ENCODE measurements around the gene MAG.

MAG gene

DNA sequence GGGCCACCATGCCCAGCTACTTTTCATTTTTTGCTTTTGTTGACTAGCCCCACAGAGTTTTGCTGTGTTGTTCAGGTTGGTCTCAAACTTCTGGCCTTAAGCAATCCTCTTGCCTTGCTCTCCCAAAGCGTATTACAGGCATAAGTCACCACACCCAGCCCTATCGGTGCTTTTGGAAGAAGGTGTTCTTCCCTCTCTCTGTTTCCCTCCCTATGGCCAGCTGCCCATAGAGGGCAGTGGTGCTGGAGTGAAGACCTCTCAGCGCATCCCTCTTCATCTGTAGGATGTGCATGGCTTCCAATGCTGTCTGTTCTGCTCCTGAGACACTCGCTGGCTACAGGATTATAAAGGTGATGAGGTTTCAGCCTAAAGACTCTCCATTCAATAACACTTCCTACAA is 35.7 kb downstream of the MAG start:
- DNase-seq (ENCODE audit: low read depth, low spot score), result no peak
- in situ Hi-C loops (cut with HindIII; ENCODE audit: low sequenced_read_pairs), result no loop called here
- TF ChIP-seq, protein P1, sequence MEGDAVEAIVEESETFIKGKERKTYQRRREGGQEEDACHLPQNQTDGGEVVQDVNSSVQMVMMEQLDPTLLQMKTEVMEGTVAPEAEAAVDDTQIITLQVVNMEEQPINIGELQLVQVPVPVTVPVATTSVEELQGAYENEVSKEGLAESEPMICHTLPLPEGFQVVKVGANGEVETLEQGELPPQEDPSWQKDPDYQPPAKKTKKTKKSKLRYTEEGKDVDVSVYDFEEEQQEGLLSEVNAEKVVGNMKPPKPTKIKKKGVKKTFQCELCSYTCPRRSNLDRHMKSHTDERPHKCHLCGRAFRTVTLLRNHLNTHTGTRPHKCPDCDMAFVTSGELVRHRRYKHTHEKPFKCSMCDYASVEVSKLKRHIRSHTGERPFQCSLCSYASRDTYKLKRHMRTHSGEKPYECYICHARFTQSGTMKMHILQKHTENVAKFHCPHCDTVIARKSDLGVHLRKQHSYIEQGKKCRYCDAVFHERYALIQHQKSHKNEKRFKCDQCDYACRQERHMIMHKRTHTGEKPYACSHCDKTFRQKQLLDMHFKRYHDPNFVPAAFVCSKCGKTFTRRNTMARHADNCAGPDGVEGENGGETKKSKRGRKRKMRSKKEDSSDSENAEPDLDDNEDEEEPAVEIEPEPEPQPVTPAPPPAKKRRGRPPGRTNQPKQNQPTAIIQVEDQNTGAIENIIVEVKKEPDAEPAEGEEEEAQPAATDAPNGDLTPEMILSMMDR (IDR thresholded peaks at IDR 0.05; ENCODE audit: low read depth, low read length), result peak; percentile 13

DNA sequence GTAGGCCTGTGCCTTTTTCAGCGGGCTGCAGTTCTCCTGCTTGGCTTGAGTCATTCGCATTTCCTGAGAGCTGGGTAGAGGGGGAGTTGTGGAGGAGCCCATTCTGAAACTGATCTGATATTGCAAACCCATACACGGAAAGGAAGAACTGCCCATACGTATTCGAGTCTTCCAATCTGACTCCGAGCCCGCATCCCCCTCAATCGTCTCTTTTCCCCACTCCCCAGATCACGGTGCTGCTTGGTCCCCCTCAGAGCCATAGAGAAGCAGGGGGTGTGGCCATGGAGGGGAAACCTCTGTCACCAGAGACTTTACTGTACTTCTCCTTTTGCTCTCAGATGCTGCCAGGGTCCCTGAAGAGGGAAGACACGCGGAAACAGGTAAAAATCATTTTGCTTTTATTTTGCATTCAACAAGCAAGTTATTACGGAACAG is 36.9 kb downstream of the MAG start, which contains the start of gene CD22:
TSS of gene CD22 (plus strand) at position 337 of the 435 bp plus-strand sequence. CDS start 2,854 bp downstream, outside the sequence.
- DNase-seq (ENCODE audit: low read depth, low spot score), result no peak
- in situ Hi-C loops (cut with HindIII; ENCODE audit: low sequenced_read_pairs), result no loop called here
- TF ChIP-seq, protein P1 (IDR thresholded peaks at IDR 0.05; ENCODE audit: low read depth, low read length), result no peak
- no peak within 1 kb of the TSS for H3K4me3 ChIP-seq (ENCODE audit: low read depth, low read length)

More for the DNA sequence above, 35.7 kb downstream of the MAG start:
- H3K4me3 ChIP-seq (ENCODE audit: low read depth, low read length), result no peak overlapping the region

DNA sequence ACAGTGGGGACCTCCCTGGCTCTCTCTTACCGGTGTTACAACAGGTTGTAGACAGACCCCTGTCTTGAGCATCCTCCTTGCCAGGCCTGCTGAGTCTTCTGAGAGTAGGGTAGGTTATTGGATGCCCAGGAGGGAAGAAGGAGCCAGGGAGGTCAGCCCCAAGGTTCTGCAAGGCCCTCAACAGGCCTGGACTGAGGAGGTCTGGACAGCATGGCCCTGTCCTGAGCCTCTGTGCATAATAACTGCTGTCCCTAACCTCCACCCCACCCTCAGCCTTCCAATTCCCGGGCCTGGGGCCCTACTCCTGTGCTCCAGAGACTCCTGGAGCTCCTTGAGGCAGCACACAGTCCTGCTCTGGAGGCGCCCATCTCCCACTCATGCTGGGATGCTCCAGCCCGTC is 37.4 kb downstream of the MAG start:
- TF ChIP-seq, protein P1 (IDR thresholded peaks at IDR 0.05; ENCODE audit: low read depth, low read length), result no peak
- no peak overlapping the region for H3K4me3 ChIP-seq (ENCODE audit: low read depth, low read length)
- in situ Hi-C loops (cut with HindIII; ENCODE audit: low sequenced_read_pairs), result no loop called here
- no peak for DNase-seq (ENCODE audit: low read depth, low spot score)

DNA sequence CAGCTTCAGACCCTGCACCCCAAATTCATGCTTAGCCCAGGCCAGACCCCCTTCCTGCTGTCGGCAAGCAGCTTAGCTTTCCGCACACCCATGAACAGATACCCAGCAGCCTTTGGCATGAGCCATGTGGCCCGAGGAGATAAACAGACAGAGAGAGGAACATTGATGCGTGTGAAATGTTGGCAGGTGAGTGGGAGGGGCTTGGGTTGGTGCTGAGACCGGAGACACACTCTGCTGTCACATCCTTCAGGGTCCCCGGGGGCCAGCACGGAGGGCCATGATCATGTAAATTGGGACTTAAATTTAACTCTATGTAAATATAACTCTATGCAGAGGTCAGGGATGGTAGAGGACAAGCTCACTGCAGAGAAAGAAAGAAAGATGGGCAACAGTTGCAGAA is 38.5 kb downstream of the MAG start:
- H3K4me3 ChIP-seq (ENCODE audit: low read depth, low read length), result no peak overlapping the region
- TF ChIP-seq, protein P1 (IDR thresholded peaks at IDR 0.05; ENCODE audit: low read depth, low read length), result no peak
- no peak for DNase-seq (ENCODE audit: low read depth, low spot score)
- in situ Hi-C loops (cut with HindIII; ENCODE audit: low sequenced_read_pairs), result no loop called here

DNA sequence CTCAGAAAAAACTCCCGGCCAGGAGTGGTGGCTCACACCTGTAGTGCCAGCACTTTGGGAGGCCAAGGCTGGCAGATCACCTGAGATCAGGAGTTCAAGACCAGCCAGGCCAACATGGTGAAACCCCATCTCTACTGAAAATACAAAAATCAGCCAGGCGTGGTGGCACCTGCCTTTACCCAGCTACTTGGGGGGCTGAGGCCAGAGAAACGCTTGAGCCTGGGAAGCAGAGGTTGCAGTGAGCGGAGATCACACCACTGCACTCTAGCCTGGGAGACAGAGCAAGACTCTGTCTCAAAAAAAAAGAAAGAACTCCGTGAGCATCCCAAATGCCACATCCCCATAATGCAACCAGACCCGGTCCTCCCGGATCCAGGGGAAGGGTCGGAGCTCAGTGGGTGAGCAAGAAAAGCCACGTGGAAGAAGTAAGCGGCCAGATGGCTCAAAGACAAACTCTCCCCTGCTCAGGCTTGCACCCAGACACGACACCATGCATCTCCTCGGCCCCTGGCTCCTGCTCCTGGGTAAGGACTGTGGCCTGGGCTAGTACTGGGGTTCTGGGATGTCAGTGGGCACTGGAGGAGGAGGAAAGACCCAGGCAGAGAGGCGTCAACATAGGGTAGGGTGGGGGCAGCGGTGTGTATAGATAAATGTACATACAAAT is 39.7 kb downstream of the MAG start:
- TF ChIP-seq, protein P1 (IDR thresholded peaks at IDR 0.05; ENCODE audit: low read depth, low read length), result no peak
- in situ Hi-C loops (cut with HindIII; ENCODE audit: low sequenced_read_pairs), result no loop called here
- DNase-seq (ENCODE audit: low read depth, low spot score), result no peak

DNA sequence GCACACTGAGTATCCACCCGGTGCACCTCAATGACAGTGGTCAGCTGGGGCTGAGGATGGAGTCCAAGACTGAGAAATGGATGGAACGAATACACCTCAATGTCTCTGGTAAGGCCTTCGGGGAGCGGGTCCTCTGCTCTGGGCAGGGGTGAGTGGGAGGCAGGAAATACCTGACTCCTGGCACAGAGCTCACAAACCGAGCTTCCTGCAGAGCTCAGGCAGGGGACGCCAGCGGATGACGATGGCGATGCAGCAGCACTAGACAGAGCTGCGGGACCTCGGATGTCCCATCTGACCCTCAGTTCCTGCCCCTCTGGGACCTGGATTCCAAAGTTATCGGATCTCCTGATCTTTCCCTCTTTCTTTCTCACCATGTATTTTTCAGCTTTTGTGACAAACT is 40.9 kb downstream of the MAG start:
- H3K4me3 ChIP-seq (ENCODE audit: low read depth, low read length), result no peak overlapping the region
- TF ChIP-seq, protein P1 (IDR thresholded peaks at IDR 0.05; ENCODE audit: low read depth, low read length), result no peak
- no peak for DNase-seq (ENCODE audit: low read depth, low spot score)
- in situ Hi-C loops (cut with HindIII; ENCODE audit: low sequenced_read_pairs), result no loop called here

More for the DNA sequence above, 39.7 kb downstream of the MAG start:
- no peak overlapping the region for H3K4me3 ChIP-seq (ENCODE audit: low read depth, low read length)
